Peyer's patch (tissue), 4 donors: ENCODE data around the gene BIN1. TPM values are rescaled to one million over a fixed set of nuclear protein-coding genes. Genes with fewer than 3 reads are reported as not detected.
"Not testable (repeated sequence)": the region's sequence is repeated elsewhere in the genome, so short reads cannot be mapped to it uniquely, and the experiment has no call there.

Experiments used
- DNase-seq, 3 donors: peaks; one replicate each; pipeline ENCODE4 v3.0.0-alpha.2; 2017 to 2019
- H3K27ac ChIP-seq, 4 donors: fragments of 200-600 bp; sonication (generic); one replicate each; pipeline ENCODE4 v1.5.1; 2016 to 2019
- H3K27me3 ChIP-seq, 2 donors: fragments of 200-600 bp; sonication (generic); one replicate each; pipeline ENCODE4 v1.5.1; 2019
- H3K36me3 ChIP-seq, 3 donors: fragments of 200-600 bp; sonication (generic); one replicate each; pipeline ENCODE4 v1.5.1; 2016 to 2019
- H3K4me1 ChIP-seq, 4 donors: fragments of 200-600 bp; sonication (generic); one replicate each; pipeline ENCODE4 v1.5.1; 2016 to 2019
- H3K4me3 ChIP-seq, 4 donors: fragments of 200-600 bp; sonication (generic); 1 replicate in 3 of 4; 2 replicates in 1 of 4; pipeline ENCODE4 v1.5.1; 2016 to 2019; ENCODE audit warnings: mild to moderate bottlenecking in 1 of 4
- H3K9me3 ChIP-seq, 4 donors: fragments of 200-600 bp; sonication (generic); one replicate each; pipeline ENCODE4 v1.5.1; 2016 to 2019; ENCODE audit warnings: mild to moderate bottlenecking in 1 of 4
- POLR2A ChIP-seq, 2 donors: fragments of 450-650 bp; IDR thresholded peaks; one replicate each; pipeline ENCODE4 v1.5.1; 2017; ENCODE audit warnings: antibody characterized with exemption in 2 of 2, mild to moderate bottlenecking in 2 of 2, moderate library complexity in 2 of 2
- total RNA-seq, 4 donors: library from RNA; depleted of rRNA; stranded (reverse); fragments of >200 nt; gene quantifications; one replicate each; pipeline ENCODE4 v1.1.0, GENCODE V29; 2016
- TF ChIP-seq, protein P1 (sequence below), 6 experiments: fragments of 450-650 bp in 4 of 6; fragments of 200-600 bp in 2 of 6; sonication (generic) in 1 of 6; IDR thresholded peaks; one replicate each; pipeline ENCODE4 v1.5.1; 2017 to 2019; ENCODE audit warnings: antibody characterized with exemption in 6 of 6, mild to moderate bottlenecking in 3 of 6, moderate library complexity in 1 of 6

The BIN1 gene
- total RNA-seq, 4 donors from 2014 or later = 22.2 to 81.7 (median 47.2) TPM

DNA sequence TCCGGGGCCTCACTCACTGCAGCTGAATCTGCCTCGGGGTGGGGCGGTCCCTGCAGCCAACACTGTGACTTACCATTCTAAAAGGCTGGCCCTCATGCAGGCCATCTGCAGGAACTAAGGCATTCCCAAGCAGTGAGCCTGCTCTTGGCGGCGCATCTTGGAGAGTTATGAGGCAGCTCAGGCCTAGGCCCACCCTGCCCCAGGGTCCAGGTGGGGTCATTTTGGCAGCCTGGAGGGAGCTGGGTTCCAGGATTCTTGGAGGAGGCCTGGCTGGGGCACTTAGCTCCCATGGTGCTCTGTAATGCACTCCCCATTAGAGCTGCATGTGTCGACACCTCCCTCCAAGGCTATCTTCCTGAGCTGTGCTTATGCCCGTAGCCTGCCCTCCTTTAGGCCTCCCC lies 14.8 kb upstream of the BIN1 start:
- TF ChIP-seq, protein P1, sequence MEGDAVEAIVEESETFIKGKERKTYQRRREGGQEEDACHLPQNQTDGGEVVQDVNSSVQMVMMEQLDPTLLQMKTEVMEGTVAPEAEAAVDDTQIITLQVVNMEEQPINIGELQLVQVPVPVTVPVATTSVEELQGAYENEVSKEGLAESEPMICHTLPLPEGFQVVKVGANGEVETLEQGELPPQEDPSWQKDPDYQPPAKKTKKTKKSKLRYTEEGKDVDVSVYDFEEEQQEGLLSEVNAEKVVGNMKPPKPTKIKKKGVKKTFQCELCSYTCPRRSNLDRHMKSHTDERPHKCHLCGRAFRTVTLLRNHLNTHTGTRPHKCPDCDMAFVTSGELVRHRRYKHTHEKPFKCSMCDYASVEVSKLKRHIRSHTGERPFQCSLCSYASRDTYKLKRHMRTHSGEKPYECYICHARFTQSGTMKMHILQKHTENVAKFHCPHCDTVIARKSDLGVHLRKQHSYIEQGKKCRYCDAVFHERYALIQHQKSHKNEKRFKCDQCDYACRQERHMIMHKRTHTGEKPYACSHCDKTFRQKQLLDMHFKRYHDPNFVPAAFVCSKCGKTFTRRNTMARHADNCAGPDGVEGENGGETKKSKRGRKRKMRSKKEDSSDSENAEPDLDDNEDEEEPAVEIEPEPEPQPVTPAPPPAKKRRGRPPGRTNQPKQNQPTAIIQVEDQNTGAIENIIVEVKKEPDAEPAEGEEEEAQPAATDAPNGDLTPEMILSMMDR (IDR thresholded peaks at IDR 0.05) = no peak
- no peak for TF ChIP-seq POLR2A (IDR thresholded peaks at IDR 0.05)
- Histone ChIP-seq H3K27me3 (no peaks in the 10 kb centered on the region), H3K4me3 (no peak overlapping the region), H3K4me1 (no peaks in the 10 kb centered on the region), H3K27ac (no peak overlapping the region), H3K36me3 (no peaks in the 10 kb centered on the region), H3K9me3 (no peaks in the 10 kb centered on the region)
- no peak for DNase-seq

DNA sequence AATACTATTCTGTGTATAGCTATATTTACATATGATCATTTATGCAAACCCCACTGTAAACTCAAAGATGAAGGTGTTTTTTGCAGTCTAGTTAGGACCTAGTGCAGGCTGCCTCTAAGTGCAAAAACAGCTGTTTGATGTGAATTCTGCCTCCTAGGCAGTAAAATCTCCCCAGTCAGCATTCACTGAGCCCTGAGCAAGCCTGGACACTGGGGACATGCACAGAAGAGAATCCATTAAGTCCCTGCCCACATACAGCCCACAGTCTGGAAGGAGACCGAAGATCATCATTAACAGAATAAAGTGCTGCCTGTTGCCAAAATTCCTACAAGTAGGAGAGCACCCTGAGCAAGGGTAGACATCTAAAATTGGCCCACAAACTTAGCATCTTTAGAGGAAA lies 14.4 kb upstream of the BIN1 start:
- H3K9me3 ChIP-seq = no peaks in the 10 kb centered on the region
- H3K27ac ChIP-seq = no peak overlapping the region
- no peaks in the 10 kb centered on the region for H3K27me3 ChIP-seq
- no peak for TF ChIP-seq POLR2A (IDR thresholded peaks at IDR 0.05)
- TF ChIP-seq, protein P1 (IDR thresholded peaks at IDR 0.05) = no peak
- no peaks in the 10 kb centered on the region for H3K4me1 ChIP-seq
- H3K4me3 ChIP-seq = no peak overlapping the region
- H3K36me3 ChIP-seq = no peaks in the 10 kb centered on the region
- DNase-seq = no peak

DNA sequence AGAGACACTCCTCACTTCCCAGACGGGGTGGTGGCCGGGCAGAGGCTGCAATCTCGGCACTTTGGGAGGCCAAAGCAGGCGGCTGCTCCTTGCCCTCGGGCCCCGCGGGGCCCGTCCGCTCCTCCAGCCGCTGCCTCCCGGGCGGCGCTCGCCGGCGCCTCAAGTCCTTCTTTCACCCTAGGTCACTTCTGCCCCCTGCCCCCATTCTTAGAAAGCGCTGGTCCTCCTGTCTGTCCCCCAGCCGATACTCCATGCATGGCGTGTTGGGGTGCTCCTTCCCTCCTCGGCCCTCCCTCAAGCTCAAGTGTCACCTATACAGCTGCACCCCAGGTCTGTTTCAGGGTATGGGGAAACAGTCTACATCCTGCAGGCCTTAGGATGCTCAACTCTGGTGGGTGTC lies 13.5 kb upstream of the BIN1 start:
- not testable (repeated sequence) for H3K36me3 ChIP-seq, H3K27me3 ChIP-seq, H3K4me3 ChIP-seq, DNase-seq, H3K27ac ChIP-seq, H3K9me3 ChIP-seq, H3K4me1 ChIP-seq

DNA sequence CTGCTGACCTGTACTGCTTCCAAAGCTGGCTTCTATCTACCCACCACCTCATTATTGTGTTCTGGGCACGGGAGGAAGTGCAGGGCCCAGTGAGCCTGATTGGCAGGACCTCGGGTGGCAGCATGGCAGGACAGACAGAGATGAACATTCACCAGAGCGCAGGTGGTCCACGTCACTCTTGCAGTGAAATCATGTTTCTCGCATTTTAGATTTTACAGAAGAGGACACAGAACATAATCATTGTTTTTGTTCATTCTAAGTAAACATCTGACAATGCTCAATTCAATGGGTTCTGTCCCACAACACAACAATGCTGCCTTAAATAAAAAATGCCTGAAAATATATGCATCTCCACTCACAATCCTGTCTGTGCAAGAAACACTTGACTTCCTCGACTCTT lies 11.5 kb upstream of the BIN1 start:
- Histone ChIP-seq H3K4me1 (no peaks in the 10 kb centered on the region), H3K27me3 (no peaks in the 10 kb centered on the region), H3K4me3 (no peak overlapping the region), H3K36me3 (no peaks in the 10 kb centered on the region), H3K27ac (no peak overlapping the region), H3K9me3 (no peaks in the 10 kb centered on the region)
- TF ChIP-seq POLR2A (IDR thresholded peaks at IDR 0.05) = no peak
- TF ChIP-seq, protein P1 (IDR thresholded peaks at IDR 0.05) = no peak
- no peak for DNase-seq

DNA sequence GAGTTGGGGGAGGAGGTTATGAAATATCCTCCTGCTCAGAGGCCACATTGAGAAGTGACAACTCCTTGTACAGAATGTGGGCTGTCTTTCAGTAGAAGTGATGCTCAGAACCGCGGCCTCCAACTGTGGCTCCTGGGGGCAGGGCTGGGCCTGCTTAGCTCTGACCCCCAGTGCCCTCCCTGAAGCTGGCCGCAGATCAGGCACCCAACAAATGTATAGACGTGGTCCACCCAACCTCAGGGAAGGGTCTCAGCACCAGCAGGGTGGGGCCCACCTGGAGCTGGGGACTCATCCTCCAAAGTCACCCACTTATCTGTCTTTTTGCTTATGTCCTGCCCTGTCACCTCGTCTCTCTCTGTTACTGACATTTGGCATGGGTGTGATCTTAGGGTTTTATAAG lies 11.1 kb upstream of the BIN1 start:
- Histone ChIP-seq H3K4me3 (no peak overlapping the region), H3K4me1 (no peaks in the 10 kb centered on the region), H3K36me3 (no peaks in the 10 kb centered on the region), H3K27me3 (no peaks in the 10 kb centered on the region), H3K9me3 (no peaks in the 10 kb centered on the region), H3K27ac (no peak overlapping the region)
- no peak for TF ChIP-seq POLR2A (IDR thresholded peaks at IDR 0.05)
- TF ChIP-seq, protein P1 (IDR thresholded peaks at IDR 0.05) = no peak
- DNase-seq = no peak

DNA sequence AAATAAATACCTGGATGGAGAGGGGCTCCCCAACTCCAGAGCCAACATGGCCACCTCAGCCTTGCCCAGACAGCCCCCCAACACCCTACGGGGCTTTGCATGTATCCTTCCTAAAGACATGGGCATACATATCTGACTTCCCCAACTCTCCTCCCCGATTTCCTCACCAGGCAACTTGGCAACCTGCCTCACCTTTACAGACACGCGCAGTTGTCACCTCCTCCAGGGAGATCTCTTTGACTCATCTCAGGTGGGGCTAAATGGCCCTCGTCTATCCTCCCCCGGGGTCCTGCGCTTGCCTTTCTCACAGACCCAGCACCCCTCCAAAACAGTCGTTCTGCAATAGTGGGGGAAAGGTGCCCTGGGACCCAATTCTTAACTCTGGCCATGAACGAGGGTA lies 10.6 kb upstream of the BIN1 start:
- no peak overlapping the region for H3K27ac ChIP-seq
- H3K4me3 ChIP-seq = no peak overlapping the region
- DNase-seq = no peak
- H3K9me3 ChIP-seq = no peaks in the 10 kb centered on the region
- TF ChIP-seq, protein P1 (IDR thresholded peaks at IDR 0.05) = no peak
- no peak for TF ChIP-seq POLR2A (IDR thresholded peaks at IDR 0.05)
- no peaks in the 10 kb centered on the region for H3K4me1 ChIP-seq
- no peaks in the 10 kb centered on the region for H3K27me3 ChIP-seq
- H3K36me3 ChIP-seq = no peaks in the 10 kb centered on the region
